ENCODE results near the gene ROPN1L. TPM values are rescaled to one million over a fixed set of nuclear protein-coding genes. Genes with fewer than 3 reads are reported as not detected.
A peak's percentile ranks its signal among the peaks of the same experiment; 100 is the strongest.

ROPN1L gene
- total and polyA plus RNA-seq, 2 of the 13 experiments (the other 11 are each of a cell fraction or from before 2014, with no cell fraction given): not detected

GRCh38 chr5:10441992-10442435, 335 bp downstream of the ROPN1L start (continued):
- TF ChIP-seq ZNF800 (CRISPR knock-in tag; IDR thresholded peaks at IDR 0.05) (peak; percentile 53; the same call in 1 of the 2 replicates), ZNF768 (CRISPR knock-in tag; IDR thresholded peaks at IDR 0.05) (0 out of 2 replicates have a peak, but pooled peaks have one; percentile 1), ARID4A (CRISPR knock-in tag; IDR thresholded peaks at IDR 0.05; ENCODE audit: borderline replicate concordance) (peak; percentile 75; the same call in 1 of the 2 replicates), STAT6 (CRISPR knock-in tag; IDR thresholded peaks at IDR 0.05; ENCODE audit: borderline replicate concordance) (no peak), RFX1 (IDR thresholded peaks at IDR 0.05) (peak; percentile 29; the same call in 1 of the 2 replicates), ZNF749 (CRISPR knock-in tag; IDR thresholded peaks at IDR 0.05; ENCODE audit: borderline replicate concordance) (0 out of 2 replicates have a peak, but pooled peaks have one; percentile 19), ZNF138 (CRISPR knock-in tag; IDR thresholded peaks at IDR 0.05; ENCODE audit: low read depth) (0 out of 2 replicates have a peak, but pooled peaks have one; percentile 1), ZNF274 (CRISPR knock-in tag; IDR thresholded peaks at IDR 0.05) (0 out of 2 replicates have a peak, but pooled peaks have one; percentile 8), ZNF292 (CRISPR knock-in tag; IDR thresholded peaks at IDR 0.05; ENCODE audit: borderline replicate concordance, low read depth) (peak; percentile 6), FIP1L1 (IDR thresholded peaks at IDR 0.05; ENCODE audit: borderline replicate concordance, insufficient read depth, low read depth, low read length) (0 out of 2 replicates have a peak, but pooled peaks have one; percentile 2), IKZF4 (CRISPR knock-in tag; IDR thresholded peaks at IDR 0.05; ENCODE audit: borderline replicate concordance, low read depth, not compliant biosample characterization) (no peak), SAP130 (CRISPR knock-in tag; IDR thresholded peaks at IDR 0.05; ENCODE audit: low read depth) (0 out of 2 replicates have a peak, but pooled peaks have one; percentile 31)
